ENCODE data around the gene TPRN.

- TF ChIP-seq CTCF (IDR thresholded peaks at IDR 0.05) (no peak), POLR2A (IDR thresholded peaks at IDR 0.05) (no peak)
Measured at GRCh38 chr9:137235424-137236237, 35.1 kb upstream of the TPRN start.

All from body of pancreas (tissue), 4 donors.